NK-92 (cell line): ENCODE results near the gene ATXN2.

Experiments
- DNase-seq: peaks from one replicate; lab custom pipeline; 2025; ENCODE audit not compliant: unreplicated experiment; lab: John Stamatoyannopoulos, UW

Gene ATXN2

DNA sequence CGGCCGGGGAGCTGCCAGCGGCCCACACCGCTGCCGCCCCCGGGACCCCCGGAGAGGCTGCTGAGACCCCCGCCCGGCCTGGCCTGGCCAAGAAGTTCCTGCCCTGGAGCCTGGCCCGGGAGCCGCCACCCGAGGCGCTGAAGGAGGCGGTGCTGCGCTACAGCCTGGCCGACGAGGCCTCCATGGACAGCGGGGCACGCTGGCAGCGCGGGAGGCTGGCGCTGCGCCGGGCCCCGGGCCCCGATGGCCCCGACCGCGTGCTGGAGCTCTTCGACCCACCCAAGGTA is 180.6 kb downstream of the ATXN2 start:
- no peak for DNase-seq

GRCh38 chr12:111417784-111418593 is 181.1 kb downstream of the ATXN2 start:
- no peak for DNase-seq

DNA sequence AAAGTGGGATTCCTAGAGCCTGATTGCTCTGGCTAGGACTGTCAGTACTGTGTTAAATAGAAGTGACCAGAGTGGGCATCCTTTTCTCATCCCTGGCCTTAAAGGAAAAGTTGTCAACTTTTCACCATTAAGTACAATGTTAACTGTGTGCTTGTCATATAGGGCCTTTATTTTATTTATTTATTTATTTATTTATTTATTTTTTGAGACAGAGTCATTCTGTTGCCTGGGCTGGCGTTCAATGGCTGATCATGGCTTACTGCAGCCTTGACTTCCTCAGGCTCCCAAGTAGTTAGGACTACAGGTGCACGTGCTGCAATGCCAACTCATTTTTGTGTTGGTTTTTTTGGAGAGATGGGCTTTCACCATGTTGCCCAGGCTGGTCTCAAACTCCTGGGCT is 181.8 kb downstream of the ATXN2 start:
- no peak for DNase-seq

- no peak for DNase-seq
These were observed 184.3 kb downstream of the ATXN2 start for GRCh38 chr12:111414711-111415252.

DNA sequence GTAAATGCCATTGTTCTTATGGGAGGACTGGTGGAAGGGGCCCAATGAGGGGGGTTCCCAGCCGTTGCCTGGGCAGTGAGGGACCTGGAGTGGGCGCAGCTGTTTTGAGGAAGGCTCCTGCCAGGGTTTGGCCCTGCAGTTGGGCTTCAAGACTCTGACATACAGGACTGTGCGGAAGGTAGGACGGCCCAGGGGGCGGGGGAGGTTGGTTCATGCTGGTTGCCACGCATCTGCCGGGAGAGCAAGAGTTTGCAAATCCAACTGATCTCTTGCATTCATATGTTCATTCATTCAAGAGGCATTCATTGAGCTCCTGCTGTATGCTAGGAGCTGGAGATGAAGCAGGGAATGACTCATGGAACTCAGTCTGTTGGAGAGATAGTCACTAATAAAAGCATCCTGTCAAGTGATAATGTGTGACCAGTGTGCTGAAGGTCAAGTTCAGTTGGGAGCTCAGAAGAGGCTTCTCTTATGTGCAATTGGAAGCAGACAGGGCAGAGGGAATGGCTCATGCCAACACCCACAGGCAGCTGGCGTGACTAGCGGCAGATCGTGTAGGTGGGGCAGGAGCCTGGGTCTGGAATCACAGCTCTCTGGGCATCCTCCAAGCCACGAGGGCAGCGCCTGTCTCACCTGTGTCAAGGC is 185.6 kb downstream of the ATXN2 start:
- DNase-seq: no peak

DNA sequence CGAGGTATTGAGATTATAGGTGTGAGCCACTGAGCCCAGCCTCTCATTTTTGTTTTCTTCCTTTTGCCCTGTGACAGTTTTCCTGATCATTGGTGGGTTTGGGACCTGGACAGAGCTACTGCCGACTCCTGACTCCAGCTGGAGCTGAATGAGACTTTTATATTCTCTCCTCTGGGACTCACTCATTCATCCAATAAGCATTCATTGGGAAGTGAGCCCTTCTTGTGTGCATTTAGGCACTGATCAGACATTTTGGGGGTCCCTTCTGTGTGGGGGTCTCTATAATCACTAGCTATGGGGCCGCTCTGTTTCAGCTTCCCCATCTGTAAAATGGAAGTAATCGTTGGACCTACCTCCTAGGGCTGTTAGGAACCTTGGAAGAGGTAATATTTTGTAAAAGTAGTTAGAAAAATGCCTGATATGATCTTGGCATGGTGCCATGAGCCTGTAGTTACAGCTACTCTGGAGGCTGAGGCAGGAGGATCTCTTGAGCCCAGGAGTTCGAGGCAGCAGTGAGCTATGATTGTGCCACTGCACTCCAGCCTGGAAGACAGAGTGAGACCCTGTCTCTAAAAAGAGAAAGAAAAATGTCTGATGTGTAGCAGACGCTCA is 186.2 kb downstream of the ATXN2 start:
- no peak for DNase-seq

DNA sequence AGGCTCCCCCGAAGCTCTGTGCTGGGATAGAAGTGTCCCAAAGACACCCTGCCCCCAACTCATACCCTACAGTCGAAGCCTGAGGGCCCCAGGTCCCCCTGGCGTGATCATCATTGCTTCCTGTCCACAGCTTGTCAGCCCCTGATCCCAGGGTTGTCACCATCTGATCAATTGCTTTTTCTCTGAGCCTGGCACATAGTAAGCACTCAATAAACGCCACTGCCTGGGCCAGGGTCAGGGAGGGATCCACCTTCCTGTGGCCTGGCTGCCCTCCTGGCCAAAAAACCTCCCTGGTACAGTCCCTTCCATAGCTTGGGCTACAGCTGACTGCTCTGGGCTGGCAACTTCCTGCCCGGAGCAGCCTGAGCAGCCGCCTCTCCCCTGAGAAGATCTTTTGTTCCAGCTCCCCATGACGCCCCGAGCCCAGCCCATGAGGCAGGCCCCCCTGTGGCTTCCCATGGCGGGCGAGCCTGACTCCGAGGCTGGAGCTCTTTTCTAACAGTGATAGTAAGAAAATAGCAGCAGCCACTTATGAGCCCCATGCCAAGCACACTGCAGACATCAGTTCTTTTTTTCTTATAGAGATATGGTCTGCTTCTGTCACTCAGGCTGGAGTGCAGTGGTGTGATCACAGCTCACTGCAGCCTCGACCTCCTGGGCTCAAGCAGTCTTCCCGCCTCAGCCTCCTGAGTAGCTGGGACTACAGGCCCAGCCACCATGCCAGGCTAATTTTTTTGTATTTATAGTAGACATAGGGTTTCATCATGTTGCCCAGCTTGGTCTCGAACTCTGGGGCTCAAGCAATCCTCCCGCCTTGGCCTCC is 186.9 kb downstream of the ATXN2 start:
- no peak for DNase-seq

GRCh38 chr12:111411185-111411764 is 187.8 kb downstream of the ATXN2 start:
- no peak for DNase-seq

DNA sequence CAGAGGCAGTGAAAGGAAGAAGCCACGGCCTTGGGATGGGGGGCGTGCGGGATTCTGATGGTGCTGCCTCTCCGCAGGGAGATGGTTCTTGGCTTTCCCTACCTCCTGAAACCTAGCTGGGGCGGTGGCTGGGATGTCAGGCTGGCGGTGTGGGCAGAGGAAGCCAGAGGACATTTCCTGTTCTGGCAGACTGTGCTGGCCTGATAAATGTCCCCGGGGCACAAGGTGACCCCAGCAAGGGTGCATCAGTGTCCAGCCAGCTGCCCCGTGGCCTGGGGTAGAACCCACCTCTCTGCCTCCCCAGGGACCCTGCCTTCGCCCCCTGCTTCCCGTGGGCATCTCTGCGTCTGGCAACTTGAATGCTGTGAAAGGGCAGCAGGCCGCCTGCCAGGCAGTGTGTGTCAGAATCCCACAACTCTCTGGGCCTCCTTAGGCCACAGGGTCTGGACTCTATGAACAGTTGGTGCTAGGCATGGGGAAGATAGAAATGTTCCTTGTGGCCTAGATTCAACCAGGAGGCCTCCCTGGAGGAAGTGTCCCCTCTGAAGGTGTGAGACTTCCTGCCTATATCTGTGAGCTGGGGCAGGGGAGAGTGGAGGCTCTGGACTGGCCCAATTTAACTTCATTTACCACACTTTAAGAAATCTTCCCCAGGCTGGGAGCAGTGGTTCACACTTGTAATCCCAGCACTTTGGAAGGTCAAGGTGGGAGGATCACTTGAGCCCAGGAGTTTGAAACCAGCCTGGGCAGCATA is 188.5 kb downstream of the ATXN2 start:
- no peak for DNase-seq

DNA sequence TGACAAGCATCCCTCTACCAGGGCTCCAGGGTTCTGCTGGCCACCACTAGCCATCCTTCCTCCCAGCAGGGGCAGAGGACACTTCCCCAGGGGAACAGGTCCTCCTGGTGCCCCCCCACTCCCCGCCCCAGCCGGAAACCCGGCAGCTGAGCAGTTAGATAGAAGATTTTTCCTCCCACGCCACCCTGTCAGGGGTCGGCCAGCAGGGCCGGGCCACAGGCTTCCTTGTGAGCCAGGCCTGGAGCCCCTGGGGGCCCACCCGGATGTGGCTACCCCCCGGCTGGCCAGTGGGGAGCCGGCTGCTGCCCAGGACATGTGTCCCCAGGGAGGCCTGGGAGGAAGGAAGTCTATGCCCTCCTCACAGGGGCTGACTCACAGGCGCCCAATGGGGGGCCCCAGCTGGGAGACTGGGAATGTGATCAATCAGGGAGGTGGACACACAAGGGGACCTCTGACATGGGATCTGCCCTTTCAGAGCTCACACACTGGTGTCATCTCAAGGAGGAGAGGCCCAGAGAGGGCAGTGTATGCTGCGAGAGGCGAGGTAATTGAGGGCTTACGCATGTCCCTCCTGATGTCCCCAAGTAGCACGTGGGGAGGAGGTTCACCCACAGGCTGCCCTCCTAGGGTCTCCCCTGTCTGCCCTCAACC is 189.2 kb downstream of the ATXN2 start:
- DNase-seq: no peak

GRCh38 chr12:111409403-111409779 is 189.7 kb downstream of the ATXN2 start:
- no peak for DNase-seq

- DNase-seq: no peak
These were observed 190.3 kb downstream of the ATXN2 start for GRCh38 chr12:111408686-111409402.

- DNase-seq: no peak
These were observed 191.0 kb downstream of the ATXN2 start for GRCh38 chr12:111408116-111408440.

DNA sequence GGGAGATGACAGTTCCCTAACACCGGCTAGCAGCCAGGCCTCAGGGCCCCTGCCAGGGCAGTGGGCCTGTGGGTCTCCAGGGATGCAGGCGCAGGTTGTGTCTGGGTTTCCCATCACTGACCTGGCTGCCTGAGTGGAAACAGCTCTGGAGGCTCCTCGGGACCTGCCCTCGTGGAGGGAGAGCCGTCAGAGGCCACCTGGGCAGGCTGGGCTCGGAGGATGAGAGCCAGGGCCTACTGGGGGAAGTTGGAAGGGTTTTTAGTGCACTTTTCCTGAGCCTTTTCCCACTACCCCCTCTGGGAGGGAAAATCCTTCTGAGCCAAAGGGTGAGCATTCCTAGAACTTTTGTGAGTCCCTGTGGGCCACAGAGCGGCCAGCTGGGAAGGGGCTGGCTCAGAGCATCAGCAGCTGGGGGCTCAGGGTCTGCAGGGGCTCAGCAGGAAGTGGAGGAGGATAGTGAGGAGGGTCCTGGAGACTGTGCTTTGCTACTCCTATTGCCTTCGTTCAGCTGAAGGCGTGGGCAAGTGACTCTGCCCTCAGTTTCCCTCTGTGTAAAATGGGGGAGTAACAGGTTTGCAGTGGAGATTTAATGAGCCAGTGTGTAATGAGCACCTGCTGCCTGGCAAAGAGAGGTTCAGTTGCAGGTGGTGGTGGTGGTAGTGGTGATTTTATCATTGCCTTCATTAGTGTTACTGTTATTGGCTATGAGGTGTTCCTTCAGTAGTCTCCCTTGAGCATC is 191.6 kb downstream of the ATXN2 start:
- DNase-seq: no peak

GRCh38 chr12:111406474-111407376 is 192.4 kb downstream of the ATXN2 start:
- no peak for DNase-seq

- no peak for DNase-seq
These were observed 193.1 kb downstream of the ATXN2 start, which contains the start of gene SH2B3 for GRCh38 chr12:111405859-111406473. SH2B3 (plus strand) TSS chr12:111405923; CDS start chr12:111418146, 12,223 bp downstream.
